HS-5 (cell line): ENCODE data around the gene ABCA2.
"Not testable (repeated sequence)": the region's sequence is repeated elsewhere in the genome, so short reads cannot be mapped to it uniquely, and the experiment has no call there.

ENCODE experiments used
- DNase-seq: peaks from one replicate; pipeline ENCODE4 v3.0.0-alpha.2; 2012; ENCODE audit warnings: low read depth

Gene ABCA2

GRCh38 chr9:137014166-137014565 lies 13.9 kb downstream of the ABCA2 start:
- DNase-seq: no peak

GRCh38 chr9:137013571-137013940 lies 14.5 kb downstream of the ABCA2 start:
- no peak for DNase-seq

- DNase-seq: no peak
Measured at GRCh38 chr9:137012694-137013570, 15.1 kb downstream of the ABCA2 start.

DNA sequence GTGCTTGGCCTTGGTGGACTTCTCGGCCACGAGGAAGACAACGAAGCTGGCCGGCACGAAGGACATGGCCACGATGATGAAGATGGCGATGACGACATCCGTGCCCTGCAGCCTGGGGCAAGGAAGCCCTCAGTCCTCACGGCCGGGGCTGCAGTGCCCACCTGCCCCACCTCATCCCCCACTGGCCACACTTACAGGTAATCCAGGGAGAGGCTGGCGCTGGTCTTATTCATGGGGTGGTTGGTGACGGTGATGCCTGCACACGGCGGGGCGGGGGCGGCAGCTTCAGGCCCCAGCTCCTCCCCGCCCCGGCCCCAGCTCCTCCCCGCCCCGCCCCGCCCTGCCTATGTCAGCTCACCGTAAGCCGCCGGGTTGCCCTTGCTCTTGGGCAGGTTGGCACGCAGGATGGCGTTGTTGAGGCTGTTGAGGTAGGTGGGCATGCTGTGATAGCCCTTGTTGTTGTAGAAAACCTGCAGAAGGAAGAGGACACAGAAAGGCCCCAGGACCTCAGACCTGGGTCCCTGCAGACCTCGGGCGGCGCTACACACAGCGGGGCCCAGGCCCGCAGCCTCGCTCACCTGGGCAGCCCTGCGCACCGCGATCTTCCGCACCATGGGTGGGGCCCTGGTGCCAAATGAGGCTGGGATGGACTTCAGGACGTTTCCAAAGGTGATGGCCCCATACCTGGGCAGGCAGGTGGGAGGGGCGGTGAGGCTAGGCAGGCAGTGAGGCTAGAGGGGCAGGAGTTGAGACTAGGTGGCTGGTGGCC lies 15.9 kb downstream of the ABCA2 start:
- DNase-seq: no peak

- DNase-seq: no peak
Measured at GRCh38 chr9:137011156-137011555, 16.9 kb downstream of the ABCA2 start.

GRCh38 chr9:137009938-137010732 lies 17.9 kb downstream of the ABCA2 start:
- DNase-seq: no peak

DNA sequence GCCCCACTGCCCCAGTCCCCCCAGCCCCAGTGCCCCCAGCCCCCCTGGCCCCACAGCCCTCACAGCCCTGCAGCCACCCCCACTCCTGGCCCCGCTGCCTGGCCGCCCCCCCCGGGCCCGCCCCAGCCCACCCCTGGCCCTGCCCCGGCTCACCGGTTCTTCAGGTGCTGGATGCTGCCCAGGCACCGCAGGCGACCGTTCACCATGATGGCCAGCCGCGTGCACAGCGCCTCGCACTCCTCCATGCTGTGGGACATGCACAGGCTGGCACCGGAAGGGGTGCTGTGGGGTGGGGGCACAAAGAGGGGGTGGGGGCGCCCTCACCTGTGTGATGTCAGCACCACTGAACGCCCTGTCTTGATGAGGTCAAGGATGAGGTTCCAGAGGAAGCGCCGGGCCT lies 18.8 kb downstream of the ABCA2 start:
- DNase-seq: no peak

- DNase-seq: no peak
Measured at GRCh38 chr9:137008312-137008711, 19.7 kb downstream of the ABCA2 start.

- no peak for DNase-seq
Measured at GRCh38 chr9:137007816-137008270, 20.2 kb downstream of the ABCA2 start.

DNA sequence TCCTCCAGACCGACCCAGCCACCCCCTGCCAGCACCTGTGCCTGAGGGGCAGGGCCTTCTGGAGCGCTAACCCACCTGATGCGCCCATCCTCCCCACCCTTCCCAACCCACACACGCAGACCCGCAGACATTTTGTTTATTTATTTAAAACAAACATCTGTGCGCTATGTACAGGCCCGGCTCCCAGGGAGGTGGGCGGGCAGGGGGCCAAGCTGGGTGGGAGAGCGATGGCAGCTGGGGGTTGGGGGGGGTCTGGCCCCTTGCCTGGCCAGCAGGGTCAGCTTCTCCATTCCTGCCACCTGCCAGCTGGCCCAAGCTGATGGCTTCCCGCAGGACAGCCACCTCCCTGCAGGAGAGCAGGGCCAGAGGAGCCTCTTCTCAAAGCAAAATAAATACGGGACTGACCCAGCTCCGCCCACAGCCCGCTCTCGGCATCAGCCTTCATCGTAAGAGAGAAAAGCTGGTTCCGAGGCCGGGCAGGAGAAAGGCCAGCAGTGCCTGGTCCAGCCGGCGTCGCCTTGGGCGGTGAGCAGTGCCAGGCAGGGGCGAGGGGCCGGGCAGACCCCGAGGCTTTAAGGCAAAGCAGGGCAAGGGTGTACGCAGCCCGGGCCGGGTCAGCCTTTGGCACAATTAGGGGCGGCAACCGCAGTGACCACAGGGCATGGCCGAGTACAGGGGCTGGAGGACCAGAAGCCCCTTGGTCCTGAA lies 20.8 kb downstream of the ABCA2 start:
- no peak for DNase-seq

GRCh38 chr9:137006116-137007003 lies 21.7 kb downstream of the ABCA2 start:
- DNase-seq: no peak

GRCh38 chr9:137004285-137004684 lies 23.8 kb downstream of the ABCA2 start:
- DNase-seq: not testable (repeated sequence)

- no peak for DNase-seq
Measured at GRCh38 chr9:137002646-137003041, 25.4 kb downstream of the ABCA2 start.

DNA sequence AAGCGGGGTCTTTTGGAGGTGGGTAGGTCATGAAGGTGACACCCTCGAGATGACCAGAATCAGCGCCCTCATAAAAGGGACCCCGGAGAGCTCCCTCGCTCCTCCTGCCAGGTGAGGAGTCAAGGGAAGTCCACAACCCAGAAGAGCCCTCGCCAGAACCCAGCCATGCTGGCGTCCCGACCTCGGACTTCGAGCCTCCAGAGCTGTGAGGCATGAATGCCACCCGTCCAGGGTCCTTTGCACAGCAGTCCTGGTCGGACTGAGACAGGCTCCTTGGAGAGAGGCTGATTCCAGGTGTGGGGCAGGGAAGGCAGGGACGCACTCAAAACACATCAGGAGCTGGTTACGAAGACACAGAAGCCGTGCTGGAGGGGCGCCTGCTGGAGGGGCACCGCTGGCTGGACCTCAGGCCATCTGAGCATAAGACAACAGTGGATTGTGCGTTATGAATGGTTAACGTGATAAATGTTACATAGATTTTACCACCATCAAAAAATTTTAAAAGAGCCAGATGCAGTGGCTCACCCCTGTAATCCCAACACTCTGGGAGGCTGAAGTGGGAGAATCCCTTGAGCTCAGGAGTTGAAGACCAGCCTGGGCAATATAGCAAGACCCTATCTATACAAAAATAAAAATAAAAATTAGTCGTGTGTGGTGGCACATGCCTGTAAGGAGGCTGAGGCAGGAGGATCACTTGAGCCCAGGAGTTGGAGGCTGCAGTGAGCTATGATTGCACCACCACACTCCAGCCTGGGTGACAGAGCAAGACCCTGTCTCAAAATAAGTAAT lies 26.0 kb downstream of the ABCA2 start:
- no peak for DNase-seq

- DNase-seq: peak; percentile 25
Measured at GRCh38 chr9:137000177-137000930, 27.7 kb downstream of the ABCA2 start.

DNA sequence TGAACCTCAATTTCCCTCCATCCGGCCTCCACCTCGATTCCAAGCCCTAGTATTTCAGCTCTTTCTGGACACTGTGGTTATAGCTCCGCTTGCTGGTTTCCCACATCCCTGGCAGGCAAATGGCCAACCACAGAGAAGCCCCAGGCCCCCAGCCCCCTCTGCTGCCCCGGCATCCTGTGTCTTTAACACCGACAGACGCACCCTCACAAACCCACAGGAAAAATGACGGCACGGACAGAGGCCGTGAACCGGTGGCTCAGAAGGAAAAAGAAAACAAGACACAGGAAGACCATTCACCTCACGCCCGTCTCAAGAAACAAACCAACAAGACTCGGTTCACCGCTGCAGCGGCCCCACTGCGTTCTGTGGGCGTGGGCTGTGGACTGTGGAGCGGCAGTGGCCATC lies 30.2 kb downstream of the ABCA2 start:
- no peak for DNase-seq

GRCh38 chr9:136997371-136997770 lies 30.7 kb downstream of the ABCA2 start:
- DNase-seq: no peak

- DNase-seq: no peak
Measured at GRCh38 chr9:136996361-136997292, 31.4 kb downstream of the ABCA2 start, which contains the start of gene CLIC3. CLIC3 (minus strand) TSS chr9:136996568; CDS start chr9:136996543, 25 bp downstream.
